Retina (tissue), 1 donor: Measurements from ENCODE around the gene PCNX1.

Experiments
- DNase-seq: peaks from one replicate; pipeline ENCODE4 v3.0.0-alpha.2; 2016

The PCNX1 gene

GRCh38 chr14:70889555-70889954 lies 17.7 kb upstream of the PCNX1 start:
- DNase-seq: no peak

DNA sequence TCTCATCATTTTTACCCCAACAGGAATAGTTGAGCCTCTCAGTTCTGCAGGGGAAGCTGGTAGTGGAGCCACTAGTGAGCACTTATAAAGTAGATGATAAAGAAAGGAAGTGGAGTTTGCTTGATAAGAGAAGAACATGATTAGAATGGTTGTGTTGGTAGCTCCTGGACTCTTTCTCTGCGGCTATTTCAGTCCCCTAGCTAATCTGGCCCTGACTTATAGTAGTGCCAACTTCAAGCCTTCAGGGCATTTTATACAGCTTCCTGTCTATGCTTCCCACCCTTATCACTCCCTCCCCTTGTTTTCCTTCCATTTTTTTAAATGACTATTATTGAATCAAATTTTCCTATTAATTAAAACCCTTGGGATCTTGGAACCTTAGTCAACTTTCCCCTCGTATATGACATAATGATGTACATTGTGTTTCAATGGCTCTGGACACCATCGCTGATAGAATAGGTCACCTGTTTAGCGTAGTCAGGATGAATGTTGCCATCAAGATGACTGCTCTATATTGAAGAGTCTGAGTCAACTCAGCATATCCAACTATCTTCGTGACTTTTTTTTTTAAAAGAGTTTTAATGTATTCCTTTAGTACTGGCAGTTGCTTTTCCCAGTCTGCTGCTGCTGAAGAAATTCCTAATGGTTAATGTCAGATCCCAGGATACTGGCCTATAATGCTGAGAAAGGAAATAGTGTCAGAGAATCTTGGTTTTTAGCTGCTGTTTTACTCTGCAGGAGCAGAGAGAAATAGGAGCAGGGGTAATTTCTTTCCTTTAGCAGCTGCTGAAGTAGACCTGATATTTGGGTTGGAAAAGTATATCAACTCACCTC lies 16.2 kb upstream of the PCNX1 start:
- DNase-seq: no peak

DNA sequence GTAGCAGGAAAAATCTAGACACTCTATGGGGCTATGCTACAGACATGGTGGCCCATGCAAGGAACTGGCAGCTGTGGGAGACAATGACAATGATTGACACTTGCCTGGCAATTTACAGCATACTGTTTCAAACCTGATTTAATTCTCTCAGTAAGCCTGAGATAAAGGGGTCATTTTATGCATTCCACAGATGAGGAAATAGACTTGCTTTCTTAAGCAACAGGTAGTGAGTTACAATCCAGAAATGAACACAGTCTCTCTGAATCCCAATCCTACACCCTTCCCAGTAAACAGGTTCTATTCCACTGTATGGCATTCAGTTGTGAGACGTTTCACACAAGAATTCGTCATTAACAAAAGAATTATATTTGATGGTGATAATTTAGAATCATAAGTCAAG lies 15.5 kb upstream of the PCNX1 start:
- DNase-seq: no peak

GRCh38 chr14:70893062-70893845 lies 14.0 kb upstream of the PCNX1 start:
- DNase-seq: no peak

DNA sequence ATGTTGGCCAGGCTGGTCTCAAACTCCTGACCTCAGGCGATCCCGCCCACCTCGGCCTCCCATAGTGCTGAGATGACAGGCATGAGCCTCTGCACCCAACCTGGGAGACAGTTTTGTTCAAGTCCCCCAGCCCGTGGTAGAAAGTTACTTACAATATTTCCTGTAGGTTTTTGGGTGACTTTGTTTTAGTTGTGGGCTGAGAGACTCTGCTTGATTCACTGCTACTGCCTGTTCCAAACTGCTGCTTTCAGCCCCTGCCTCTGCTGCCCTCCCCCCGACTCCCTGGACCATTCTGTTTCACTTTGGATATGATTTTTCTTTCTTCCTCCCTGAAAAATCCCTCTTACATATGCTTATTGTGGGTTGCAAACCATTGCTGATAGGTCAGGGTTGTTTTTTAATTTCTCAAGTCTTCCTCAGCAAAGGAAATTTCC lies 13.4 kb upstream of the PCNX1 start:
- DNase-seq: no peak

DNA sequence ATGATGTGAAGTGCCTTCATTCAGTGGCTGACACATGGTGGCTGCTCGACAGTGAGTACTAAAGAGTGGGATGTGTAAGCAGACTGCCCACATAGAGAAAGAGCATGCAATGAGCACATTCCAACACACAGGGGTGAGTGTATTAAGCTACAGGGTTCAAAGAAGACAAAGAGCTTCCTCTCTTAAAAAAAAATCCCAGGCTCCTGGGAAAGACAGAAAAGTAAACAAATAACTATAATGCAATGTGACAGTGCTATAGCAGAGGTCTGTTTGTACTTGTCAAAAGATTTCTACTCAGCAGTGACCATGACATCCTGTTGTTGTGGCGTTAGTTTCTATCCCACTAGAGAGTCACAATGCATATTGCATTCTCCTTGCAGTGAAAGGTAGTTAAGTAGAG lies 12.4 kb upstream of the PCNX1 start:
- DNase-seq: no peak

GRCh38 chr14:70896317-70896716 lies 10.9 kb upstream of the PCNX1 start:
- DNase-seq: no peak

DNA sequence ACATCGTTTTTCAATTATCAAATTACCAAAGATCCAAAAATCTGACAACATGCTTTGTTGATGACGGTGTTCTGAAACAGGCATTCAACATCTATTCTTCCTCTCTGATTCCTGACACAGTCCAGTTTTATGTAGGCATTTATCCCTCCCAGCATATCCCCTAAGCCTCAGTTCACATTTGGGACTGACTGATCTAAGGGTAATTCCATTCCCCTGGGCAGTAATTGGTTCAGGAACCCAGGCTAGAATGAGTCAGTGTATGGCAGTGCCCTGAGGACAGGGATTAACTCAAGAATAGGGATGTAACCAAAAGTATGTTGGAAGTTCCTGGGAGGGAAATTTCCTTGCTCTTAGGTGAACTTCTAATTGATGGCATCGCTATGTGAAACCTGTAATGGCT lies 10.3 kb upstream of the PCNX1 start:
- no peak for DNase-seq

- no peak for DNase-seq
These were observed 9.8 kb upstream of the PCNX1 start for GRCh38 chr14:70897464-70897863.

DNA sequence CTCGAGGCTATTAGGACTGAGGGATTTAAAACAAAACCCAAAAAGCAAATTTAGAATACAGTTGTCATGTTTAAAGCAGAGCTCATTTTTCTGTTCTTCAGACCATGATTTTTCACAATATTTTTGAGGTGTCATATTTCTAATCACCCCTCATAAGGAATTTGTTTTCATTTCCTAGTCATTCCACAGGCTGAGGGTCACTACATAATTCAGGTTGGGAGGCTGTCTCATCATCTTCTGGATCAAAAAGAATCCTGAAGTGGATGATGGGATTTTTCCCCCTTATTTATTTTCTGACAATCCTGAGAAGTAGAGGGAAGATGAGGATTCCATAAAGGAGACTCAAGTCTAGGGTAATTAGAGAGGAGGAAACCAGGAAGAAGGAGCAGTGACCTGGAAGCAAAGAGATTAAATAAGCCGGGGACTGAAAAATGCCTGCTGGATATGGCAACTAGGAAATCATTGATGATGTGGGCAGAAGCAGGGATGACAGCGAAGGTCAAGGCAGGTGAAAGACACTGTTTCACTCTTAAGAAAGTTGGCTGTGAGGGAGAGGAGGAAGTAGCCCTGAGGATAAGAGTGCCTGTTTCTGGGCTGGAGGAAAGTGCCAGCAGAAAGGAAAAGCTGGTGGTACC lies 9.0 kb upstream of the PCNX1 start:
- DNase-seq: peak; percentile 57

DNA sequence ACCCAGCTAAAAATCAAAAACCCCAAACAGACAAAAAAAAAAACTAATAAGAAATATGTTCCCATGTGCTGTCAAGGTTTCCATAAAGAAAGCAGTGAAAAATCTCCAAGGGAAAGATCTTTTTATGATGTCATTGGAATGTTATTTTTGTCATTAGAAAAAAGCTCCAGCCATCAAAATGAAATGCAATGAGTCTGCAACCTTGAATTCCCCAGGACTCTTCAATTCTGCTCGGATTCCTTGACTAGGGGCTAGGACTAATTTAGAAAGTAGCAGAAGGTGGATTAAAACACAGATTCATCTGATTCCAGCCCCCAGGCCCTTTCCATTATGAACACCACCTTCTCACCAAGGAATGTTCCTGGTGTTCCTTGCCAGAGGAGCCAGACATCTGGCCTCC lies 6.0 kb upstream of the PCNX1 start:
- no peak for DNase-seq

GRCh38 chr14:70902184-70902583 lies 5.1 kb upstream of the PCNX1 start:
- DNase-seq: no peak

DNA sequence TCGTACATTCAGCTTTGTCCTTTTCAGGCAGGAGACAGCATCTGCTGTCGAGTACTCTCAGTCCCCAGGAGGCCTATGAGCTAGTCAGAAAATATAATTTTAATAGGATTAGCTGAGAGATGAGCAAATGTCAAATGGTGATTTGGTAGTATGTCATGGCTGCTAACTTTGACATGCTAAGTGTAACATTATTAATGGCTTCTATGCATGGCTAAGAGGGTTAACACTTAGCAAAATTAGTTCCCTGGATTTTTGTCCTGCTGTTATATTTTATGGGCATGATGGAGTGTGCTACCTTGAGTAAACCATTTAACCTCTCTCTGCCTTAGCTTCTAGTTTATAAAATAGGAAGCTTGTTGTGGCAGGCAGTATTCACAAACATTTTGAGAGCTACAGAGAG lies 2.9 kb upstream of the PCNX1 start:
- no peak for DNase-seq

GRCh38 chr14:70905301-70905700 lies 2.0 kb upstream of the PCNX1 start:
- no peak for DNase-seq

GRCh38 chr14:70906793-70907175 lies 475 bp upstream of the PCNX1 start:
- no peak for DNase-seq

DNA sequence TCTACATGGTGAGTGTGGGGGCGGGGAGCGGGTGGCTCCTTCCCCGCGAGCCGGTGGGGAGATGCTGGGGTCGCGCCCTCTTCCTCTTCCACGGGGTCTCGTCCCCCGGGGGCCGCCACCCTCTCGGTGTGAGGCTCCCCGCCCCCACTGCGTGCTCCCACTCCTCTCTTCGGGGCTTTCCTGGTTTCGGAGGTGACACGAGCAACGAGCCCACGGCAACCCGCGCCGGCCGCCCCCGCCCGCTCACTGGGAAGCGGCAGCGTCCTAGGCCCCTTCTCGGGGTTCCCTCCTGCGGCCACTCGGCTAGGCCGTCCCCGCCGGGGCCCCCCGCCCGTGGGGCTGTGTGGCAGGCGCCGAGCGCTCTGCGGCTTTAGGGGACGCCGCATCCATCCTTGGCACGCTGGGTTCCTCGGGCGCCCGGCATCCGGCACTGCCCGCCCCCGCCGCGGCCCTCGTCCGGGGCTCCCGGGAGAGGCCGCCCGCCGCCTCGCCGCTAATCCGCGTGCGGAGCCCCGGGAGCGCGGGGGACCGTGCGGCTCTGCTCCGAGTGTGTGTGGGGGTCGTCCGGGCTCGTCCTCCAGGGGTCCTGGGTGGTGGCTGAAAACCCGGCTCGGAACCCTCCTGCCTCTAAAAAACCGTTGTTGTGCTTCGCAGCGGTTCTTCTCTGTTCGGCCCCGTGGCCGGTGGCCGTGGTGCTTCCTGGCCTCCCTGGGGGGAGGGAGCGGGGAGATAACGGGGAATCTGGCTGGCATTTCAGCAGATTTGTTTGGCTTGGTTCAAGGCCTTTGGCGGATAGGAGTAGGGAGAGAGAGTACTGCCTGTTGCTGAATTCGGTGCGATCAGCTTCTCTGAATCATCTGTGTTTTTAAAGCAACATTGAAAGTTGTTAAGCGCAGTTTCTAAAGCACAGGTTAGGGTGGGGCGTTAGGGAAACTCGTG lies 1.0 kb downstream of the PCNX1 start:
- peak; percentile 83 for DNase-seq

GRCh38 chr14:70908935-70909641 lies 1.8 kb downstream of the PCNX1 start:
- no peak for DNase-seq

DNA sequence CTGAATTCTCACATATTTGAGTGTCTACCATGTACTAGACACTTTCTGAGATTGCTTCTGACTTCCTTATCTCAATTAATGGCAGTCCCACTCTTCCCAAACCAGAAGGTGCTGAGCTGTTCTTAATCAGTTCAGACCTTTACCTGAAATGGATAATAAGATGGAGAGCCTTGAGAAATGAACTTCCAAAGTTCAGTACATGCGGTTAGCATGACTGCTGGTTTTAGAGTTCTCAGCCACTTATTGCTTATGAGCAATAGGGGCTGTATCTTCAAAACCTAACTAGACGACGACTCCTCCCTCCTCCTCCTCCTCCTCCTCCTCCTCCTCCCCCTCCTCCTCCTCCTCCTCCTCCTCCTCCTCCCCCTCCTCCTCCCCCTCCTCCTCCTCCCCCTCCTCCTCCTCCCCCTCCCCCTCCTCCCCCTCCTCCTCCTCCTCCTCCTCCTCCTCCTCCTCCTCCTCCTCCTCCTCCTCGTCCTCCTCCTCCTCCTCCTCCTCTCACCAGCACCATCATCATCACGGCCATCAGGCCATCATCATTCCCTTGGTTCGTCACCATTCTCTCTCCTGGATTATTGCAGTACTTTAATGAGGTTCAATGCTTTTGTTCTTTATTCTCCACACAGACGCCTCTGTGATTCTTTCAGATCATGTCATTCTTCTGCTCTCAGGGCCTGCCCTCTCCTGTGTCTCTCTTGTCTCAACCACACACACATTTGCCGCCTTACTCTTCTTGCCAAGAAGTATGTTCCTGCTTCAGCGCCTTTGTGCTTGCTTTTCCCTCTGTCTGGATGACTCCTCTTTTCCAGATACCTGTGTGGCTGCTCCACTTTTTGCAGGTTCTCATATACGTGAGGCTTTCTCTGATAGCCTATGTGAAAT lies 2.7 kb downstream of the PCNX1 start:
- DNase-seq: no peak

DNA sequence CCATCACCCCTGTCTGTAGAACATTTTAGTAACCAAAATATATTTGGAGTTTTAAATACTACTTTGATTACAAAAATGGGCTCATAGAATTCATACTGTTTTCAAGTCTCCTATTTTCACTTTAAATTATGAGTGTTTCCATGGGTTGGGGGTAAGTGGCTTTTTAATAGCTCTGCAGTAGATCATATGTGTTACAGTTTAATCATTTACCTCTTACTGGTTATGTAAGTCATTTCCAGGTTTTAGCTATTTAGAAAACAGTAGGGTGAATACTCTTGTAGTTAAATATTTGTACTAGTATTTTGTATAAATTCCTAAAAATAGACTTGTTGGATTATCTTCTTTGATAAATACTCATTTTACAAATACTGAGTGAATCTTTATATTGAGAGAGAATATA lies 8.2 kb downstream of the PCNX1 start:
- no peak for DNase-seq

- DNase-seq: no peak
These were observed 9.0 kb downstream of the PCNX1 start for GRCh38 chr14:70916300-70916699.

GRCh38 chr14:70916799-70917198 lies 9.5 kb downstream of the PCNX1 start:
- no peak for DNase-seq
